ENCODE measurements around the gene NOD1. TPM values are rescaled to one million over a fixed set of nuclear protein-coding genes. Genes with fewer than 3 reads are reported as not detected.
A peak's percentile ranks its signal among the peaks of the same experiment; 100 is the strongest.

NOD1 gene
- total and polyA plus RNA-seq, 2 of the 8 experiments (the other 6 are each of a cell fraction or from before 2014, with no cell fraction given), result 3.8 to 6.5 TPM

GRCh38 chr7:30412782-30413504, 65.6 kb downstream of the NOD1 start (continued):
- peak; percentile 92 for TF ChIP-seq TEAD4 (IDR thresholded peaks at IDR 0.05; ENCODE audit: low read depth, low read length)
- no peak for TF ChIP-seq JUN (IDR thresholded peaks at IDR 0.05; ENCODE audit: low read depth, low read length)
- 0 out of 2 replicates have a peak, but pooled peaks have one; percentile 48 for TF ChIP-seq TAF1 (IDR thresholded peaks at IDR 0.05; ENCODE audit: low read depth, low read length)
- no peak for TF ChIP-seq ZNF274 (IDR thresholded peaks at IDR 0.05; ENCODE audit: borderline replicate concordance, extremely low read depth, low read length)
- no peak for TF ChIP-seq MAFK (IDR thresholded peaks at IDR 0.05; ENCODE audit: low read depth, low read length)
- TF ChIP-seq YY1 (IDR thresholded peaks at IDR 0.05; ENCODE audit: low read depth, low read length), result peak; percentile 80
- TF ChIP-seq SIN3A (conservative IDR thresholded peaks at IDR 0.05 in 1 of 2, IDR thresholded peaks at IDR 0.05 in 1 of 2; ENCODE audit: low read depth in 1 of 2, low read length in 2 of 2), result 0 out of 4 replicates have a peak, but pooled peaks of 1 of the 2 experiments have one; percentile 53
- peak; percentile 92 for TF ChIP-seq RAD21 (IDR thresholded peaks at IDR 0.05 in 1 of 2, conservative IDR thresholded peaks at IDR 0.05 in 1 of 2; ENCODE audit: low read depth in 2 of 2, low read length in 2 of 2)
- TF ChIP-seq POLR2A (IDR thresholded peaks at IDR 0.05; ENCODE audit: control extremely low read depth in 1 of 2, low read depth in 2 of 2, low read length in 2 of 2), result peak in 1 of 2 experiments; percentile 57; a peak in 1 of 3 replicates
- TF ChIP-seq CTCF (IDR thresholded peaks at IDR 0.05; ENCODE audit: control extremely low read depth in 1 of 3, insufficient read depth in 1 of 3, low read depth in 1 of 3, low read length in 3 of 3), result peak in 2 of 3 experiments; percentile 57 to 82; a peak in 2 of 4 replicates
- peak; percentile 69; the same call in 1 of the 2 replicates for TF ChIP-seq RBBP5 (IDR thresholded peaks at IDR 0.05; ENCODE audit: borderline replicate concordance, low read depth, low read length)
- peak in 1 of 2 experiments; percentile 56; a peak in 1 of 3 replicates for TF ChIP-seq EP300 (IDR thresholded peaks at IDR 0.05; ENCODE audit: borderline replicate concordance in 1 of 2, low read depth in 2 of 2, low read length in 2 of 2)

All from H1 (cell line).